Loucy (cell line): ENCODE measurements around the gene BCAS3.

Experiments
- CTCF ChIP-seq: fragments of 200-600 bp; sonication (generic); conservative IDR thresholded peaks from 2 replicates; pipeline ENCODE4 v1.5.1; 2014; ENCODE audit warnings: mild to moderate bottlenecking, antibody characterized with exemption, low read length
- EZH2phosphoT487 ChIP-seq: fragments of 200-600 bp; IDR thresholded peaks from 2 replicates; pipeline ENCODE4 v1.6.1; 2018; ENCODE audit warnings: antibody characterized with exemption, mild to moderate bottlenecking, moderate library complexity, borderline replicate concordance

GRCh38 chr17:61017317-61018006 lies 339.8 kb downstream of the BCAS3 start:
- TF ChIP-seq CTCF = no peak
- no peak for TF ChIP-seq EZH2phosphoT487
